GM20000 (cell line): ENCODE data around the gene AMACR.
"Not testable (repeated sequence)": the region's sequence is repeated elsewhere in the genome, so short reads cannot be mapped to it uniquely, and the experiment has no call there.

Experiments used
- DNase-seq: peaks from one replicate; pipeline ENCODE4 v3.0.0; 2012; ENCODE audit warnings: low spot score
- CTCF ChIP-seq: IDR thresholded peaks from 2 replicates; pipeline ENCODE4 v1.5.1; 2012; ENCODE audit warnings: mild to moderate bottlenecking, control low read depth; ENCODE audit errors: extremely low read depth, missing control alignments

Gene AMACR

GRCh38 chr5:34035756-34036155 lies 27.9 kb upstream of the AMACR start:
- no peak for DNase-seq
- no peak for TF ChIP-seq CTCF

- no peak for DNase-seq
- no peak for TF ChIP-seq CTCF
Observed at GRCh38 chr5:34034534-34035327, 26.9 kb upstream of the AMACR start.

- no peak for DNase-seq
- no peak for TF ChIP-seq CTCF
Observed at GRCh38 chr5:34031966-34032365, 24.1 kb upstream of the AMACR start.

- DNase-seq, result no peak
- no peak for TF ChIP-seq CTCF
Observed at GRCh38 chr5:34031117-34031516, 23.3 kb upstream of the AMACR start.

- not testable (repeated sequence) for DNase-seq
Observed at GRCh38 chr5:34030585-34030984, 22.7 kb upstream of the AMACR start.

GRCh38 chr5:34030048-34030447 lies 22.2 kb upstream of the AMACR start:
- no peak for TF ChIP-seq CTCF
- no peak for DNase-seq

- TF ChIP-seq CTCF, result no peak
Observed at GRCh38 chr5:34028349-34028748, 20.5 kb upstream of the AMACR start.

More at GRCh38 chr5:34028349-34028748, 20.5 kb upstream of the AMACR start:
- DNase-seq, result no peak
